IMR-90 (cell line): Measurements from ENCODE around the gene PRSS8. TPM values are rescaled to one million over a fixed set of nuclear protein-coding genes. Genes with fewer than 3 reads are reported as not detected.

Experiments
- ATAC-seq: fragments of 200-7000 bp; cut with Tn5 transposase; 2 replicates; pipeline ENCODE4 v1.9.1; 2020; ENCODE audit warnings: low read depth, mild to moderate bottlenecking, moderate library complexity
- BruUV-seq: library from RNA; stranded (reverse); fragments of 400-500 nt; replicated peaks from 2 replicates; lab custom pipeline; 2021; lab: Mats Ljungman, UMichigan
- CTCF ChIA-PET: fragments of 300-600 bp; formaldehyde crosslinking; extraction: SDS; loops from one replicate; lab custom pipeline; 2021; ENCODE audit warnings: antibody characterized with exemption; lab: Yijun Ruan, JAX
- POLR2A ChIA-PET: fragments of 300-600 bp; sonication (Branson Sonifier 250); formaldehyde crosslinking; loops from one replicate; lab custom pipeline; 2022; ENCODE audit warnings: antibody characterized with exemption; ENCODE audit not compliant: unreplicated experiment; lab: Charles Lee
- DNase-seq: peaks from one replicate; pipeline ENCODE4 v3.0.0; 2013
- H2AFZ ChIP-seq: replicated peaks from 2 replicates; pipeline ENCODE3; 2013; ENCODE audit warnings: low read length, mild to moderate bottlenecking; ENCODE audit not compliant: poor library complexity
- H2AK5ac ChIP-seq: 2 replicates; pipeline ENCODE4 v1.6.1; 2013; ENCODE audit warnings: low read depth, low read length, inconsistent platforms
- H2AK9ac ChIP-seq: replicated peaks from 2 replicates; pipeline ENCODE3; 2013; ENCODE audit warnings: mild to moderate bottlenecking, low read depth, low read length, moderate library complexity; ENCODE audit not compliant: poor library complexity
- H2BK120ac ChIP-seq: 2 replicates; pipeline ENCODE4 v1.6.1; 2013; ENCODE audit warnings: low read depth, low read length, inconsistent platforms
- H2BK15ac ChIP-seq: 3 replicates; pipeline ENCODE4 v1.6.1; 2013; ENCODE audit warnings: low read depth, low read length, inconsistent platforms
- H2BK20ac ChIP-seq: 2 replicates; pipeline ENCODE4 v1.6.1; 2013; ENCODE audit warnings: low read depth, mild to moderate bottlenecking, inconsistent platforms, low read length, moderate library complexity
- H2BK5ac ChIP-seq: 2 replicates; pipeline ENCODE4 v1.6.1; 2013; ENCODE audit warnings: mild to moderate bottlenecking, low read depth, low read length, inconsistent platforms; ENCODE audit not compliant: poor library complexity, severe bottlenecking
- H3K14ac ChIP-seq: replicated peaks from 2 replicates; pipeline ENCODE4 v1.6.1; 2013; ENCODE audit warnings: low read depth, low read length, inconsistent platforms
- H3K18ac ChIP-seq: 2 replicates; pipeline ENCODE4 v1.6.1; 2013; ENCODE audit warnings: low read depth, low read length, control low read depth
- H3K23ac ChIP-seq: 2 replicates; pipeline ENCODE4 v1.6.1; 2013; ENCODE audit warnings: low read depth, low read length, inconsistent platforms
- H3K27ac ChIP-seq: 2 replicates; pipeline ENCODE4 v1.5.1; 2013; ENCODE audit warnings: mild to moderate bottlenecking, control low read depth, low read length; ENCODE audit not compliant: insufficient read depth
- H3K27me3 ChIP-seq: 2 replicates; pipeline ENCODE4 v1.6.1; 2013; ENCODE audit warnings: low read length; ENCODE audit not compliant: control insufficient read depth, insufficient read depth
- H3K36me3 ChIP-seq: 2 replicates; pipeline ENCODE4 v1.6.1; 2013; ENCODE audit warnings: low read length, mixed read lengths; ENCODE audit not compliant: control insufficient read depth, insufficient read depth
- H3K4ac ChIP-seq: 2 replicates; pipeline ENCODE4 v1.6.1; 2013; ENCODE audit warnings: low read depth, low read length, inconsistent platforms
- H3K4me1 ChIP-seq: 2 replicates; pipeline ENCODE4 v1.6.1; 2013; ENCODE audit warnings: low read length, mixed read lengths; ENCODE audit not compliant: control insufficient read depth, insufficient read depth
- H3K4me2 ChIP-seq: 2 replicates; pipeline ENCODE4 v1.6.1; 2013; ENCODE audit warnings: low read depth, mild to moderate bottlenecking, control low read depth, low read length, moderate library complexity
- H3K4me3 ChIP-seq: 2 replicates; pipeline ENCODE4 v1.5.1; 2013; ENCODE audit warnings: low read depth, mild to moderate bottlenecking, control low read depth, low read length, moderate library complexity; ENCODE audit not compliant: insufficient read depth
- H3K56ac ChIP-seq: 2 replicates; pipeline ENCODE4 v1.6.1; 2013; ENCODE audit warnings: low read length, inconsistent platforms; ENCODE audit not compliant: insufficient read depth; ENCODE audit errors: extremely low read depth
- H3K79me1 ChIP-seq, 2 experiments: 2 replicates each; pipeline ENCODE4 v1.6.1; 2013; ENCODE audit warnings: low read length in 2 of 2, inconsistent platforms in 1 of 2, low read depth in 1 of 2
- H3K9ac ChIP-seq: 2 replicates; pipeline ENCODE4 v1.6.1; 2013; ENCODE audit warnings: low read depth, low read length, control low read depth
- H3K9me1 ChIP-seq: 2 replicates; pipeline ENCODE4 v1.6.1; 2013; ENCODE audit warnings: low read length, inconsistent platforms; ENCODE audit not compliant: insufficient read depth
- H3K9me3 ChIP-seq: 2 replicates; pipeline ENCODE4 v1.6.1; 2013; ENCODE audit warnings: low read length; ENCODE audit not compliant: control insufficient read depth, insufficient read depth
- H4K20me1 ChIP-seq: 2 replicates; pipeline ENCODE4 v1.6.1; 2013; ENCODE audit warnings: low read length, inconsistent platforms; ENCODE audit not compliant: insufficient read depth
- H4K5ac ChIP-seq: 2 replicates; pipeline ENCODE4 v1.6.1; 2013; ENCODE audit warnings: mild to moderate bottlenecking, low read depth, low read length, control low read depth
- H4K8ac ChIP-seq, 2 experiments: 2 replicates each; pipeline ENCODE4 v1.6.1; 2013; ENCODE audit warnings: low read depth in 2 of 2, low read length in 2 of 2, control low read depth in 1 of 2, inconsistent platforms in 1 of 2
- H4K91ac ChIP-seq: 2 replicates; pipeline ENCODE4 v1.6.1; 2013; ENCODE audit warnings: low read depth, low read length, inconsistent platforms; ENCODE audit not compliant: insufficient read depth
- MAZ ChIP-seq: IDR thresholded peaks from 2 replicates; pipeline ENCODE4 v1.6.1; 2012; ENCODE audit warnings: low read depth, mild to moderate bottlenecking, low read length, improper control_type of control experiment, moderate library complexity, borderline replicate concordance
- WGBS, 2 experiments: methylation state at CpG; one replicate each; pipeline versions ENCODE4 v1.1.5 to v1.1.7; 2013; ENCODE audit warnings: missing lambda C conversion rate in 2 of 2; ENCODE audit not compliant: insufficient read length in 1 of 2; ENCODE audit errors: extremely low coverage in 2 of 2; 5-methylcytosine and 5-hydroxymethylcytosine counted together
- dilution Hi-C: fragments of 300-500 bp; cut with HindIII; formaldehyde crosslinking; loops from one replicate; pipeline ENCODE4 v1.14.3; 2018; ENCODE audit warnings: low sequenced_read_pairs; ENCODE audit not compliant: unreplicated experiment
- in situ Hi-C: fragments of 300-500 bp; cut with MboI; formaldehyde crosslinking; loops from 3 replicates; pipeline ENCODE4 v1.14.3; 2019; ENCODE audit warnings: low sequenced_read_pairs, inconsistent platforms, mixed read lengths
- intact Hi-C: fragments of 100-400 bp; cut with micrococcal nuclease; formaldehyde crosslinking; loops from 2 replicates; pipeline ENCODE4 v1.10.0; 2022
- polyA plus RNA-seq, 3 experiments: library from polyadenylated mRNA; depleted of rRNA; stranded (reverse); fragments of >200 nt; gene quantifications; 2 replicates each; pipeline ENCODE4 v1.2.3, GENCODE V29; 2012; ENCODE audit warnings: low replicate concordance in 1 of 3
- total RNA-seq: library from RNA; depleted of rRNA; stranded (reverse); fragments of >200 nt; gene quantifications from 2 replicates; pipeline ENCODE4 v1.2.3, GENCODE V29; 2012
- TF ChIP-seq, protein P1 (sequence below): fragments of 150-350 bp; IDR thresholded peaks from 2 replicates; pipeline ENCODE4 v1.6.1; 2017; ENCODE audit warnings: mild to moderate bottlenecking, antibody characterized with exemption, low read length, low read depth

Gene PRSS8
- total and polyA plus RNA-seq, 2 of the 4 experiments (the other 2 are of a cell fraction): not detected

DNA sequence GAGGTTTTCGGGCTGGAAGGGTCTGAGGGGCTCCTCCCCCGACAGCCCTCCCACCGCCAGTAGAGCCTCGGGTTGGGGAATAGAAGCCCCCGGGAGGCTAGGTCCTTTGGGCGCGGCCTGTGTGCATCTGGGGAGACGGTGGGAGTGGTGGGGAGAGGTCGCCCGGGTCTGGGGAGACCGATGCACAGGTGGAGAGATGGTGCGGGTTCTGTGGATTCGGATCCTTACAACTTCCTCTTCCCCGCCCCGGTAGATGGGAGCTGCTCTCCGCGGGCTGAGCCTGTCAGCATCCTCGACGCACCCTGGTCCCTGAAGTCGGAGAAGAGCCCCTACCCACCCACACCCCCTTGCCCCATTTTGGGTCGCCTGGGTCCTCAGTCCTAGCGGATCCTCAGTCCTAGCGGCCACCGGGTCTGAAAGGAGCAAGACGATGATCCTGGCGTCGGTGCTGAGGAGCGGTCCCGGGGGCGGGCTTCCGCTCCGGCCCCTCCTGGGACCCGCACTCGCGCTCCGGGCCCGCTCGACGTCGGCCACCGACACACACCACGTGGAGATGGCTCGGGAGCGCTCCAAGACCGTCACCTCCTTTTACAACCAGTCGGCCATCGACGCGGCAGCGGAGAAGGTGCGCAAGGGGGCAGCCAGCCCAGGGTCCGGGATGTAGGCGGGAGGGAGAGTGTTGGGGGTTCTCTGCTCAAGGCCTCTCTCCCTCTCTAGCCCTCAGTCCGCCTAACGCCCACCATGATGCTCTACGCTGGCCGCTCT lies 26.6 kb downstream of the PRSS8 start:
- WGBS, 2 experiments: 47% methylated on average over 12 of the region's 57 CpGs; no CpG with 5 or more reads in 1 of the 2 experiments
- peak overlapping the region; percentile 76; the same call in 1 of the 2 replicates for H3K27ac ChIP-seq

More for the DNA sequence above, 26.6 kb downstream of the PRSS8 start:
- in situ Hi-C loops (no loop called here), dilution Hi-C loops (no loop called here), intact Hi-C loops (no loop called here)
- peak overlapping the region; percentile 95 for H2AK9ac ChIP-seq
- H3K9me1 ChIP-seq: peaks cover 11% of the 10 kb centered on the region; the same call in 1 of the 2 replicates
- no peak overlapping the region for H3K18ac ChIP-seq
- ATAC-seq (peak; percentile 2; the same call in 1 of the 2 replicates), DNase-seq (no peak)
- ChIA-PET CTCF (no interaction called here), POLR2A (no interaction called here)
- peak overlapping the region; percentile 45 for H3K14ac ChIP-seq
- peak overlapping the region; percentile 85 for H3K4me3 ChIP-seq
- no peak overlapping the region for H2BK20ac ChIP-seq
- H4K91ac ChIP-seq: peak overlapping the region; percentile 43; the same call in 1 of the 2 replicates
- peaks cover 5% of the 10 kb centered on the region for H3K4me1 ChIP-seq
- H3K9ac ChIP-seq: peak overlapping the region; percentile 75
- H3K4me2 ChIP-seq: peak overlapping the region; percentile 93
- no peak overlapping the region for H3K56ac ChIP-seq
- no peak overlapping the region for H4K5ac ChIP-seq
- H2AK5ac ChIP-seq: peak overlapping the region; percentile 78
- no peaks in the 10 kb centered on the region for H3K27me3 ChIP-seq
- peak overlapping the region; percentile 79 for H2BK5ac ChIP-seq
- peaks cover 40% of the 10 kb centered on the region for H3K36me3 ChIP-seq
- no peak overlapping the region for H2BK15ac ChIP-seq
- peak overlapping the region; percentile 67 to 98; a peak in 2 of 4 replicates for H4K8ac ChIP-seq
- H2BK120ac ChIP-seq: no peak overlapping the region
- H3K4ac ChIP-seq: peak overlapping the region; percentile 39; the same call in 1 of the 2 replicates
- H2AFZ ChIP-seq: peak overlapping the region; percentile 95
- TF ChIP-seq, protein P1, sequence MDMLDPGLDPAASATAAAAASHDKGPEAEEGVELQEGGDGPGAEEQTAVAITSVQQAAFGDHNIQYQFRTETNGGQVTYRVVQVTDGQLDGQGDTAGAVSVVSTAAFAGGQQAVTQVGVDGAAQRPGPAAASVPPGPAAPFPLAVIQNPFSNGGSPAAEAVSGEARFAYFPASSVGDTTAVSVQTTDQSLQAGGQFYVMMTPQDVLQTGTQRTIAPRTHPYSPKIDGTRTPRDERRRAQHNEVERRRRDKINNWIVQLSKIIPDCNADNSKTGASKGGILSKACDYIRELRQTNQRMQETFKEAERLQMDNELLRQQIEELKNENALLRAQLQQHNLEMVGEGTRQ: no peak
- 0 out of 2 replicates have a peak, but pooled peaks have one; percentile 0 for TF ChIP-seq MAZ
- no peaks in the 10 kb centered on the region for H3K9me3 ChIP-seq
- no peaks in the 10 kb centered on the region; the same call in 1 of the 2 replicates for H4K20me1 ChIP-seq
- BruUV-seq: TSS peak; percentile 86
- H3K23ac ChIP-seq: peak overlapping the region; percentile 38; the same call in 1 of the 2 replicates
- H3K79me1 ChIP-seq: peaks cover 18 to 41% of the 10 kb centered on the region in 2 experiments
